Measurements from ENCODE around the gene CSNK1G1. TPM values are rescaled to one million over a fixed set of nuclear protein-coding genes. Genes with fewer than 3 reads are reported as not detected.
A peak's percentile ranks its signal among the peaks of the same experiment; 100 is the strongest.

Gene CSNK1G1
- total RNA-seq, 1 donor, result 37.6 TPM

GRCh38 chr15:64247535-64247905 lies 108.5 kb downstream of the CSNK1G1 start:
- H3K4me3 ChIP-seq (ENCODE audit: low read depth, low read length), result no peak overlapping the region
- no peak for TF ChIP-seq CTCF (IDR thresholded peaks at IDR 0.05; ENCODE audit: insufficient read depth, low read depth, low read length)
- DNase-seq (ENCODE audit: low read depth), result no peak

- H3K4me3 ChIP-seq (ENCODE audit: low read depth, low read length), result no peak overlapping the region
- no peak for TF ChIP-seq CTCF (IDR thresholded peaks at IDR 0.05; ENCODE audit: insufficient read depth, low read depth, low read length)
- peak; percentile 84 for DNase-seq (ENCODE audit: low read depth)
Observed at GRCh38 chr15:64246364-64247189, 109.4 kb downstream of the CSNK1G1 start.

GRCh38 chr15:64245405-64245804 lies 110.6 kb downstream of the CSNK1G1 start:
- TF ChIP-seq CTCF (IDR thresholded peaks at IDR 0.05; ENCODE audit: insufficient read depth, low read depth, low read length), result no peak
- no peak overlapping the region for H3K4me3 ChIP-seq (ENCODE audit: low read depth, low read length)
- DNase-seq (ENCODE audit: low read depth), result no peak

DNA sequence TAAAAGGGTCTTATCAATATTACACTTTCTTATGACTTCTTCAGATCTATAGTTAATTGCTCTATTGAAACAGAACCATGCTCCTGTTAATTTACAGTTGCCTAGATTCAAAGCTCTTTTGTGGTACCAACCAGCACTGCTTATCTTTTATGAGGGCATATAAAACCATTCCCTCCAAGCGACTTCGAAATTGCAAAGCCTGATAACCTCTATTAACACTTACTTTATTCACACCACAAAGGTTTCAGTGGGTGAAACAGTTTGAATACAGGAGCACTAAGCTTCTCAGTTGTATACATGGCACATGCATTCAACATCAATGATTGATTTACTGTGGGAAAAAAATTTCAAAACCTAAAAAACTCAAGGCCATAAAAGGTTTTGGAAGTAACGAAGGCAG lies 118.3 kb downstream of the CSNK1G1 start:
- no peak for TF ChIP-seq CTCF (IDR thresholded peaks at IDR 0.05; ENCODE audit: insufficient read depth, low read depth, low read length)
- DNase-seq (ENCODE audit: low read depth), result no peak
- no peak overlapping the region for H3K4me3 ChIP-seq (ENCODE audit: low read depth, low read length)

GRCh38 chr15:64236156-64236894 lies 119.6 kb downstream of the CSNK1G1 start:
- H3K4me3 ChIP-seq (ENCODE audit: low read depth, low read length), result no peak overlapping the region
- DNase-seq (ENCODE audit: low read depth), result no peak
- no peak for TF ChIP-seq CTCF (IDR thresholded peaks at IDR 0.05; ENCODE audit: insufficient read depth, low read depth, low read length)

DNA sequence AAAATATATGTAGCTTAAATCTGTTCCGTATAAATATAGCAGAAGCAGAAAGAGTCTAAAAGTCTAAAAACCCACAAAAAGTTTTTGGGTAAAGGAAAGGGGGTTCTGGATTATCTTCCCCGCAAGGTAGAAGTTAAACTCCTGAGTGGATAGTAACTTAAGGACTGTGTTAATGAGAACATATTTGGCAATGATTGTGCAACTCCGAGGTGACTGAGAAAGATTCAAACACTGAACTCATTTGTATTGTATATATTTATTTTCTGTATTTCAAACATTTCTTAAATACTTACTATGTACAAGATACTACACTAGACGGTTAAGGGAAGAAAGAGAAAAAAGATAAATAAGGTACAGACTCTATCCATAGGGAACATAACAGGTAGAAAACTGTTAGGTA lies 120.4 kb downstream of the CSNK1G1 start:
- H3K4me3 ChIP-seq (ENCODE audit: low read depth, low read length), result no peak overlapping the region
- TF ChIP-seq CTCF (IDR thresholded peaks at IDR 0.05; ENCODE audit: insufficient read depth, low read depth, low read length), result no peak
- peak; percentile 49 for DNase-seq (ENCODE audit: low read depth)
